Activated CD4-positive, alpha-beta T cell treated with anti-CD3 and anti-CD28 coated beads, Interleukin-2, amount 50 U/mL, for 1 hour (primary cell): ENCODE data around the gene SSR3.

Source experiments
- DNase-seq: peaks from one replicate; pipeline ENCODE4 v3.0.0-alpha.2; 2020

Gene SSR3

GRCh38 chr3:156535162-156535627 lies 19.7 kb downstream of the SSR3 start:
- DNase-seq = no peak

GRCh38 chr3:156533205-156533604 lies 21.7 kb downstream of the SSR3 start:
- DNase-seq = no peak

DNA sequence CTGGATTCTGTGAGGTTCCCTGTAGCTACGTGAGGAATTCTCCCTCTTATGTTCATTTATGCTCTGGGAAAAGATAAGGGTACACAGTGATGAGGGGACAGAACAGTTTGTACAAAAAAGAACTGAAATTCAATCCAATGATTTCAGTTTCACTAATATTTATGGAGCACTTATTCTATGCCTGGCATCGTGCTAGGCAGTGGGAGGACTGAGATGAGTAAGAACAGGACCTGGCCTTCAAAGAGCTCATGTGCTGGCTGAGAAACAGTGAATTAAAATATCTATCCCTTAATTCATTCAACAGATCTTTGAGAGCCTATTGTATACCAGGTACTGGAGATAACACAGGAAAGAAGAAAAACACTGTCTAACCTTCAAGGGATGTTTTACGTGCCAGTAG lies 22.2 kb downstream of the SSR3 start:
- no peak for DNase-seq

DNA sequence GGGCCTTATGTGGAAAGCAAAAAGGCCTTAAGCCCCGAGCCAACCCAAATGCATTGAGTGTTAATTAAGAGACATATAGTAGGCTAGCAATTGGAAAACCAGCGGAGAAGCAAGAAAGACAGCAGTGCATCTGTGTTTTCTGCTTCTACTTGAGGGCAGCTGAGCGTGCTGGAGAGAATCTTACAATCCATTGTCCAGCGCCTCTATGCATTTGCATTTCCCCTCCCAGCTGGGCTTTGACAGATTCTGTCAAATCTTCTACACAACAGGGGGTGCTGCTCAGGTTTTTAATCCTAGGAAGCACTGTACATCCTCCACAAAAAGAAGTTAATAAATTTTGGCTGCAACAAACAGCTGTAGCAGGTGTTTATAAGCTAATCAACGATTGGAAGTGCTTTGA lies 23.9 kb downstream of the SSR3 start:
- DNase-seq = no peak

GRCh38 chr3:156527060-156527459 lies 27.9 kb downstream of the SSR3 start:
- DNase-seq = no peak

DNA sequence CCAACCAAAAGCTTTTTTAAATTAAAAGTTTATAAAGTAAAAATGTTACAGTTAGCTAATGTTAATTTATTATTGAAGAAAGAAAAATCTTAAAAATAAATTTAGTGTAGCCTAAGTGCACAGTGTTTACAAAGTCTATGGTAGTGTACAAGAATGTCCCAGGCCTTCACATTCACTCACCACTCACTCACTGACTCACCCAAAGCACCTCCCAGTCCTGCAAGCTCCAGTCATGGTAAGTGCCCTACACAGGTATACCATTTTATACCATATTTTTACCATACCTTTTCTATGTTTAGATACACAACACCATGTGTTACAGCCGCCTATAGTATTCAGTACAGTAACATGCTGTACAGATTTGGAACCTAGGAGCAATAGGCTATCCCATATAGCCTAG lies 29.1 kb downstream of the SSR3 start:
- DNase-seq = no peak

DNA sequence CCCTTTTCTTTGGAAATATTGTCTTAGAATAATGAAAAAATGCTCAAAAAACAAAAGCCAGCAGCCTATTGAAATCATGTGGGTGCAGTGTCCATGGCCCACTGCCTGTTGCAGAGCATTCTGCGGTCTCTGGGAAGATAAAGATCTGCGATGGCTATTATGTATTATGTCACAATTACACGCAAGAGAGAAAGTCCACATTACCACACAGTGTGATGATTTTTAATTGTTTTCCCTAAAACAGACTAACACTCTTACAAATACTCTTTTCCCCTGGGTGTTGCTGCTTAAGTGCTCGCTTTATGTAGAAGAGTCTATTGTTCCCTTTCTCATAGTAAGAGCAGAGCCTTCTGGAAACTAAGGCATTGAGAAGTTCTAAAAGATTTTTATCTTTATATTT lies 32.2 kb downstream of the SSR3 start:
- no peak for DNase-seq

DNA sequence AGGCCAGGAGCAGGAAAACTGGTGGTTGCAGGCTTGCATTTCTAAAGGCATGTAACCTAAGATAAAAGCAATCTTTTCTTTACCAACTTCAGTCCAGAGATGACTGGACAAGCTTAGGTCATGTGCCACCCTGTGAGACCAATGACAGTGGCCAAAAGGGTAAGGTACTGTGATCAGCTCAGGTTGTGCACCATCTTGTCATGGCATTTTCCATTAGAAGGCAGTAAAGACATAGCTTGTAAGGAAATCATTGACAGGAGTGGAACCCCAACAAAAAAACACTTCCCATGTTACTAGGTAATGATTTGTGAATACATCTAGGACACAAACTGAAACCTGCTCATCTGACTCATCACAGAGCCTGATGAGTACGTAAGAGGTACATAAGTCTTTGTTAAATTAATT lies 35.2 kb downstream of the SSR3 start:
- no peak for DNase-seq

DNA sequence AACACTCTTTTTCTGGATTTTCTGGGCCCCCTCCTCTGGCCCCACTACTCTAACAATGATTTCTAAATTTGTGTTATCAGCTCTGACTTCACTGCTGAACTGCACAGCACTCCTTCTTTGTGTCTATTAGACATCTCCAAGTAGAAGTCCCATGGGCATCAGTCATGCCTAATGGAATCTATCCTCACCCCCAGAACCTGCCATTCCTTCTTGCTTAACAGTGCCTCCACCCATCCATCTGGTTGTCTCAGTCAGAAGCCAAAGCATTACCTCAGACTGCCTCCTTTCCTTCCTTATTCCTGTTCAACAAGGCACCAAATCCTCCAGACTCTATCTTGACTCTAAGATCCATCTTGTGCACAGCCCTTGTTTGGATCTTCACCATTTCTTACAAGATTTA lies 36.2 kb downstream of the SSR3 start:
- no peak for DNase-seq

DNA sequence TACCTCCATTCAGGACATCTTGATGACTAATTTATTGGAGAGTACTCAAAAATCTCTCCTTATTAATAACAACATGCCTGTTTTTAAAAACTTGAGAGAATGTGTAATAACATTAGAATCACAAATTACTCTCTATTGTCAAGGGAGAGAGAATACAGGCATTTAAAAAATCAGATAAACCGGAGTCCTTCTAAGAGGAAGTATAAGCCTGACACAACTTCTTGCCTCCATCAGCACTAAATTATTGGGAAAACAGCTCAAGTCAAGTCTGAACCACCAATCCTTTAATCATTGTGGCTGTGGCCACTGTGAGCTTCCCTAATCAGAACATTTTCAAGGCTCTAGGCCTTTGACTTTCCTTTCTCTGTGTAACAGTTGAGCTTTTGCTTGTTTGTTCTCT lies 38.0 kb downstream of the SSR3 start:
- no peak for DNase-seq

- DNase-seq = no peak
These were observed 38.6 kb downstream of the SSR3 start for GRCh38 chr3:156516284-156516683.

DNA sequence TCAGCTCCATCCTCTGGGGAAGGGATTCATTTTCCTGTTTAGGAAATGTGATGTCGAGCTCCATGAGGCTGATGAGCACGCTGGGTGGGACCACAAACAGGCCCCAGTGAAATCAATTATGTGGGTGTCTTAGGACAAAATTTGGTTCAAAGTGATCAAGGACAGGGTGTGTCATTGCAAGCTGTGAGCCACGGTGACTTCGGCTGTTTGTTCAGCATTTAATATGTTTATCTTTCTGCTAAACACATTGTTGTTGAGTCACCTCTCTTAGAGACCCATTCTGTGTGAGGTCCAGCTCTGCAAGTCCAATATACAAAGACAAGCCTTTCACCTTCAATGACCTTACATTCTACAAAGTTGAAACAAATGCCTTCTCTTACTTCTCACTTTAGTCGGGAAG lies 41.3 kb downstream of the SSR3 start:
- no peak for DNase-seq

GRCh38 chr3:156511987-156512677 lies 42.8 kb downstream of the SSR3 start:
- no peak for DNase-seq

- DNase-seq = no peak
These were observed 45.4 kb downstream of the SSR3 start for GRCh38 chr3:156509189-156510174.

GRCh38 chr3:156507285-156507684 lies 47.6 kb downstream of the SSR3 start:
- no peak for DNase-seq

GRCh38 chr3:156498307-156498706 lies 56.6 kb downstream of the SSR3 start:
- DNase-seq = no peak

DNA sequence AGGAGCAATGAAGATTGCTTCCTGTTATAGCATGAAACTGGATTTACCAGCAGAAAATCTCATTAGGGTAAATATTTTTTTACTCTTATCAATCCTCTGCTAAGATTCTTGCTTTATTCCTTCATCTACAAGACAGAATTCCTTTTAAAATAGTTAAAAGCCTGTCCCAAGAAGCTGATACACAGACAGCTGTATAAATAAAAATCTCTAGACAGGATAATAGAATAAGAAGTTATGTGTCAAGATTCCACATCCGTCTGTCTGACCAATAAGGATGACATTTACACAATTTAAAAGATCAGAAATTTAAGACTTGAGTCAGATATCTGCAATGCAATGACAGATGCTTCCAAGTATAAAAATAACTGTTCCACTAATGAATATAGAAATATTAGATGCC lies 57.6 kb downstream of the SSR3 start:
- DNase-seq = no peak

GRCh38 chr3:156495816-156496215 lies 59.1 kb downstream of the SSR3 start:
- no peak for DNase-seq

DNA sequence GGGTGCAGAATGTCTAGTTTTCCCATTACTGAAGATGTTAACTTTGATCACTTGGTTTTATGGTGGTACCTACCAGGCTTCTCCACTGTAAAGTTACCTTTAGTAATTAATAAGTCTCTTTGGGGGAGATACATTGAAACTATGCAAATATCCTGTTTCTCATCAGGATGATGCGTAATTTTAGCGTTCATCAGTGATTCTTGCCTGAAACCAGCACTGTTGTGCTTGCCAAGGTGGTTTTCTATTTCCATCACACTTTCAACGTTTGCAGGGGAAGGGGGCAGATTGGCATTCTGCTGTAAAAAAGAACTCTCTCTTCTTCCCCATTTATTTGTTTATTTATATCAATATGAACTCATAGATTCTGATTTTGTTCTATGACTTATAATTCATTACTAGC lies 61.0 kb downstream of the SSR3 start:
- no peak for DNase-seq

DNA sequence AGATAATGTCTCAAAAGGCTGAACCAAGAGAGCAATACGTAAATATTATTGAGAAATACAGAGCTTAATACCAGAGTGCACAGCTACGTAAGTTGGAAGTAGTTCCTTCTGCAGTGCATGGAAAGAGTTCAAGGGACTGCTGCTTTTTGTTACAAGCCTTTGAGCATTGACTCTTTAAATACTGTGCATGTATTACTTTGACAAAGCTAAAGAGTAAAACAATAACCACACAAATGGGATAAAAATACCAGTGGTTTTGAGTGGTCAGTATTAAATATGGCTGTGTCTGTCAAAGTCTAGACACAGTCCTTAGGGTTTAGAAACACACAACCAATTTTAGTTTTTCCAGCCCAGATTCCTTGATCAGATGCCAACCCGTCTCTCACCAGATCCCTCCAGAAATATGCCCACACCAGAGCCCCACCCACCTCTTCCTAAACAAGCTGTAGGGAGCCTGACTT lies 62.1 kb downstream of the SSR3 start:
- DNase-seq = no peak

- no peak for DNase-seq
These were observed 63.7 kb downstream of the SSR3 start for GRCh38 chr3:156491192-156491591.
